H1 (cell line): ENCODE measurements around the gene TMX2.

Experiments
- CTCF ChIP-seq, 3 experiments: IDR thresholded peaks; 1 replicate in 2 of 3; 2 replicates in 1 of 3; pipeline versions ENCODE4 v1.5.1 to v1.6.1; 2011; ENCODE audit warnings: low read length in 3 of 3, mild to moderate bottlenecking in 3 of 3, inconsistent platforms in 2 of 3, low read depth in 1 of 3, moderate library complexity in 1 of 3; ENCODE audit not compliant: insufficient read depth in 1 of 3; ENCODE audit errors: control extremely low read depth in 1 of 3
- EP300 ChIP-seq, 2 experiments: IDR thresholded peaks; 1 replicate in 1 of 2; 2 replicates in 1 of 2; pipeline ENCODE4 v1.6.1; 2011 to 2012; ENCODE audit warnings: low read depth in 2 of 2, low read length in 2 of 2, mild to moderate bottlenecking in 2 of 2, borderline replicate concordance in 1 of 2, inconsistent platforms in 1 of 2, moderate library complexity in 1 of 2
- POLR2AphosphoS5 ChIP-seq: IDR thresholded peaks from 2 replicates; pipeline ENCODE4 v1.6.1; 2011; ENCODE audit warnings: low read depth, low read length

- TF ChIP-seq EP300 (IDR thresholded peaks at IDR 0.05; ENCODE audit: borderline replicate concordance in 1 of 2, low read depth in 2 of 2, low read length in 2 of 2) (no peak), CTCF (IDR thresholded peaks at IDR 0.05; ENCODE audit: control extremely low read depth in 1 of 3, insufficient read depth in 1 of 3, low read depth in 1 of 3, low read length in 3 of 3) (no peak), POLR2AphosphoS5 (no peak)
These were observed 12.6 kb upstream of the TMX2 start for GRCh38 chr11:57699813-57700212.
